ENCODE results near the gene LIN7A.

Gene LIN7A, protein sequence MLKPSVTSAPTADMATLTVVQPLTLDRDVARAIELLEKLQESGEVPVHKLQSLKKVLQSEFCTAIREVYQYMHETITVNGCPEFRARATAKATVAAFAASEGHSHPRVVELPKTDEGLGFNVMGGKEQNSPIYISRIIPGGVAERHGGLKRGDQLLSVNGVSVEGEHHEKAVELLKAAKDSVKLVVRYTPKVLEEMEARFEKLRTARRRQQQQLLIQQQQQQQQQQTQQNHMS

GRCh38 chr12:80937391-80938238 is at the start of gene LIN7A:
TSS of gene LIN7A (minus strand) at chr12:80937934. CDS start at chr12:80937722, 212 bp downstream.
- DNase-seq = no peak

- no peak for DNase-seq
Measured at GRCh38 chr12:80986224-80986623, 48.5 kb upstream of the LIN7A start.

- no peak for DNase-seq
Measured at GRCh38 chr12:80979816-80980215, 42.1 kb upstream of the LIN7A start.

GRCh38 chr12:80979251-80979650 is 41.5 kb upstream of the LIN7A start:
- no peak for DNase-seq

- DNase-seq = no peak
Measured at GRCh38 chr12:80977346-80977745, 39.6 kb upstream of the LIN7A start.

DNA sequence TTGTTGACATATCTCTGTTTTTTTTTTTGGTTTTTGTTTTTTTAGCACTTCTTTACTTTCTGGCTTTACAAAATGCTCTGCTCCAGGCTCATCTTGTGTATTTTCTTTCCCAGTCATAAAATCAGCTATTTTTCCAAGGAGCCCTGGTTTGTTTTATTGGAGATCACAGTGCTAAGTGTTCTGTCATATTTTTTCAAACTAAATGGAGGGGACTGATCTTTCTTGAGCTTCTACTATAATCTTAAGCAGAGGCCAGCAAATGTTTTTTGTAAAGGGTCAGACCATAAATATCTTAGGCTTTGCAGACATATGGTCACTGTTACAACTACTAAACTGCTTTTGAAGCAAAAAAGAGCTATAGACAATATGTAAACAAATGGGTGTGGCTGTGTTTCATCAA is 30.6 kb upstream of the LIN7A start:
- no peak for DNase-seq

- no peak for DNase-seq
Measured at GRCh38 chr12:80967565-80967964, 29.8 kb upstream of the LIN7A start.

DNA sequence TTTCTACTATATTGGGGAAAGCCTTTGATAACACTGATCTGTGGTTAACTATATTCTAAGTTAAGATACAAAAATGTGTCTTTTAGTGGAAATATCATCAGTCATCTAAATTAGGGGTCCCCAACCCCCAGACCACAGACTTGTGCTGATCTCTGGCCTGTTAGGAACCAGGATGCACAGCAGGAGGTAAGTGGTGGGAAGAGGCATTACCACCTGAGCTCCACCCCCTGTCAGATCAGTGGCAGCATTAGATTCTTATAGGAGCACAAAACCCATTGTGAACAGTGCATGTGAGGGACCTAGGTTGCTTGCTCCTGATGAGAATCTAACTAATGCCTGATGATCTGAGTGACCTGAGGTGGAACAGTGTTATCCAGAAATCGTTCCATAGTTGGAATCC is 28.3 kb upstream of the LIN7A start:
- DNase-seq = no peak

DNA sequence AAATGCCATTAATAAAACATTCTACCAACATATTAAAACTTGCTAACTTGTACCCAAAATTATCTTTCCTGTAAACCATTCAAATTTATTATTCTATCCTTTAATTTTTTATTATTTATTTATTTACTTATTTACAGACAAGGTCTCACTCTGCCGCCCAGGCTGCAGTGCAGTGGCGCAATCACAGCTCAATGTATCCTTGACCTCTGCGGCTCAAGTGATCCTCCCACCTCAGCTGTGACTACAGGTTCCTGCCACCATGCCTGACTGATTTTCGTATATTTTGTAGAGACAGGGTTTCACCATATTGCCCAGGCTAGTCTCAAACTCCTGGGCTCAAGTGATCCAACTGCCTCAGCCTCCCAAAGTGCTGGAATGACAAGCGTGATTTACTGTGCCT is 20.4 kb upstream of the LIN7A start:
- DNase-seq = no peak

DNA sequence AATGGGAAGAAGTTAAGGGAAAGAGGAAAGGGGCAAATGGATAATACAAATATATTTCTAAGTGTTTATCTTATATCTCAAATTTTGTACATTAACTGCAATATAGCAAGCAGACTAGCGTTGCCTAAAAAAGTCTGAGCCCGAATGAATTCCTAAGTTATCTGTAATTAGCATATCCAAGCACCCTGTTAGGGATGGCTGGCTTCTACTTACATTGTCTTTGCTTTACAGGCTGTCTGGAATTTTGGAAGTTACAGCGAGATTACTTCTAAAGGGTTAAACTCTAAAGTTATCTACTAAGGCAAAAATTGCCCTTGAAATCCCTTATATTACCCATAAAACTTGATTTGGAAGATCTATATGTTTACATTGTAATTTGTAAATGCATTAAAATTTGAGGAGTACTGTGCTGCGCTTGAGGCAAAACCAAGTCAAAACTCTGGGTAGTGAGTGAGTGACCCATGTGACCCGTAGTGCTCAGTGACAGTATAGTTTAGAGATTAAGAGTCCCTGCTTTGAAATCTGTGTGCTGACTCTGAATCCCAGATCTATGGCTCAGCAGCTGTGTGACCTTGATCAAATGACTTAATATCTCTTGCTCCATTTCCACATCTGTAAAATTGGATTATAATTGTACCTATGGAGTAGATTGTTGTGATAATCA is 17.3 kb upstream of the LIN7A start:
- no peak for DNase-seq

DNA sequence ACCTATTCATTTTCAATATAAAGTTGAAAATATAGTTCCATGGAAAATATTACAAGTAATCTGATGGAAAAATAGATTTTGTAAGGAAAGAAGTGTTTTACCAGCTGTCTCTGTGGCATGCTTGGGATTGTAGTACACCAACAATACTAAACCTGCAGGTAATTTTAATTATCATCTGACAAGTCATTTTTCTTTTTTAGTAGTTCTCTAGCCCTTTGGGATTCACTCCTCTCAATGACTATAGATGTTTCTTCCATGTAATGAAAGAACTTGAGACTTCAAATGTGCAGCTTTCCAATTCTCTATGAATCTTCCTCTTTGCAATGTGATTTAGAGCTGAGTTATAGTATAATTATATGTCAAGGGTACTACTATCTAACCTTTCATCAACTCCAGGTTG is 14.7 kb upstream of the LIN7A start:
- no peak for DNase-seq

DNA sequence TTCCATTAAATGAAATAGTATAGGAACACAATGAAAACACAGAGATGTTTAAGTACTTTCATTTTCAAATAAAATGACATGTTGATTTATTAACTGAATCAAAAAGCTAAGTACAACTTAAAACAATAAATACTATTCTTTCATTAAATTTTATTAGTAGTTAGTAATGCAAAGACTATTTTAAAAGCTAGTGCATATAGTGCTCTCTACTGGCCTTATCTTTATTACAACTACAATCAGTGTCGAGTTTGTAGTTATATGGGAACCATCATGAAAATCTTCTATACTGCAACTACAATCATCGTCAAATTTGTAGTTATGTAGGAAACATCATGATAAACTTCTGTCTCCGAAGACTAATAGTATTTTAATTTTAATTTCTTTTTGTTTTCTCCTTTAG is 8.9 kb upstream of the LIN7A start:
- DNase-seq = no peak

DNA sequence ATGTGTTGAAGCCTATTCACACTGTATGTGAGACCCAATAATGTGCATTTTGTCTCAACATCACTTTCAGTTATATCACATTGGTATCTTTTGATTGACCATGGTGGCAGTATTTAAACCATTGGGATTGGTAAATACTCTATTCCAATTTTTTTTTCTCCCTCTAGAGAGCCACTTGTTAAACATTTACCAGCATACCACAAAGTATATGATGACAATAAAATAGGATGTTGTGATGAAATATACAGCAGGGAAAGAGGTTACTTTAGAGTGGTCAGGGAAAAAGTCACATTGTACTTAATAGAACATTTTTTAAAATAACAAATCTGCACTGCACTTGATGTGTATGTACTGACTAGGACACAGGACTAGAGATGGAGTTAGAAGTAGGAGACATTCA is 5.6 kb upstream of the LIN7A start:
- DNase-seq = no peak

- no peak for DNase-seq
Measured at GRCh38 chr12:80941916-80942315, 4.2 kb upstream of the LIN7A start.

DNA sequence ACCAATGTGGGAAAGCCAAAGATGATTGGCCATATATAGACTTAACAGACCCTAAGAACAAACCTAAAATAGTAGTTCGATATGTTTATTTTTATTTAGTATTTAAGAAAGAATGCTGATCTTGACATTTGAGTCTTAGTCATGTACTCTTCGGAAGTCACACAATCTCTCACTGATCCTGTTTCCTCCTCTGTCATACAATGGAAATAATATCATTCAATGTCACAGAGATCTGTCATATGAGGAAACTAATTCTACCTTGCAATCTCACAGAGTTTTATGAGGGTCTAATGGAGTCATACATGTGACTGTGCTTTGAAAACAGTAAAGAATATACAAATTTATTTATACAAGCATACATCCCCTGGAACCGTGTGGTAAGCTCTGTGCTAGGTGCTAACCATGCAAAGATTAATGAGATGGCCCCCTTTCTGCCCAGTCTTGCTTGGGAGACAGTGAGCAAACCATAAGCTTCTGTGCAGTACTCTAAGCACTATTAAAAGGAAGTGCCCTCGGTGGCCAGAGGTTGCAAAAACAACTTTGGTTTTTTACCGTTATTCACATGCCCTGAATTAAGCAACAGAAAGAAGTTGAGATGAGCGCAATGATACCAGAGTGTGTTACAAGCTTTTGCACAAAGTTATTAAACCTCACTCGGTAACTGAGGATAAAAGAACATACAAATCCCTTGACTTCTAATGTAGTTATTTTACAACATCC is 1.7 kb upstream of the LIN7A start:
- DNase-seq = no peak

- no peak for DNase-seq
Measured at GRCh38 chr12:80938397-80938796, 663 bp upstream of the LIN7A start.

GRCh38 chr12:80936642-80937390 is 918 bp downstream of the LIN7A start:
- DNase-seq = no peak

DNA sequence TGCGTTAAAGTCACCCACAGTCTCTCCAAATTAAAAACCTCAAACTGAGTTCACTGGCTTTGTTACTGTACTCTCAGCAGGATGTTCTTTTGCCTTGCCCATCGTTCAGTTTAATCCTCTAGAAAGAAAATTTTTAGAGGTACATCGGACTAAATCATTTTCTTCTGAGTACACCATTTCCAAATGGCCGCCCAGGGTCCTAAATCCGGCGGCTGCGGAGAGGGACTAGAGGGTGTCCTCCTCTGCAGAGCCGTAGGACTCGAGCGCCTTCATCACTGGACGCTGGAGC is 1.4 kb downstream of the LIN7A start:
- DNase-seq = no peak

- no peak for DNase-seq
Measured at GRCh38 chr12:80935111-80935510, 2.6 kb downstream of the LIN7A start.

- DNase-seq = no peak
Measured at GRCh38 chr12:80925983-80926382, 11.8 kb downstream of the LIN7A start.

DNA sequence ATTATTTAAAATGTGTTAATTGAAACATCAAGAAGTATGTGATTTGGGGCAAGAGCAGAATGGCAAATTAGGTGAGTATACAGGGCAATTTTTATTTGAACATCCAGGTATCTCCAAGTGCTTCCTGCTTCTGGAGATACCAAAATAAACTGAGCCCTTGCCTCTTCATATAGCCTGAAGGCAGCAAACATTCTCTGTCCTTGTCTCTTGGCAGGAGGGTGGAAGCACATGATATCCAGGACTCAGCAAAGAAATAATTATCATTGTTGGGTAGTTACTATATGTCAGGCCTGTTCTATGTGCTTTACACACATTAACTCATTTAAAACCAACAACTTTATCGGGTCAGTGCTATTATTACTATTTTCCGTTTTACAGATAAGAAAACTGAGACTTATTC is 12.5 kb downstream of the LIN7A start:
- no peak for DNase-seq

DNA sequence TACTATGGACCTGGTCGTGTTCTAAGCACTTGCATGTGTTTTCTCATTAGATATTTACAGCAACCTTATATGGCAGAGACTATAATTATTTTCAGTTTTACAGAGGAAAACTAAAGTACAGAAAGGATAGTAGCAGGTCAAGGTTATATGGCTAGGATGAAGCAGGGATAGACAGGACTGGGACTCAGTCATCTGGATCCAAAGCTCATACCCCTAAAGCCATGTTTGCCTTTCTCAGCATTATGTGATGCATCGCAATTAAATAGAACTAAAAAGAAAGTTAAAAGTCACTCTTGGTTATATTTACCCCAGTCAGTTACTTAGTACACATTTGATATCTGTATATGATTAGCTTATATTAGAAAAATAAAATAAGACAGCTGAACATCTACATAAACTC is 13.3 kb downstream of the LIN7A start:
- DNase-seq = no peak

GRCh38 chr12:80920006-80920405 is 17.7 kb downstream of the LIN7A start:
- no peak for DNase-seq
